ENCODE data around the gene FBXO15. TPM values are rescaled to one million over a fixed set of nuclear protein-coding genes. Genes with fewer than 3 reads are reported as not detected.

The FBXO15 gene
- total and polyA plus RNA-seq, 4 donors, result 0.23 to 0.50 (median 0.41) TPM

- no peak overlapping the region for H3K4me3 ChIP-seq (ENCODE audit: low read depth in 1 of 3, low read length in 3 of 3)
- H3K36me3 ChIP-seq (ENCODE audit: control insufficient read depth in 4 of 4, insufficient read depth in 3 of 4, low read depth in 1 of 4, low read length in 3 of 4), result peaks cover 0 to 31% (median 23%) of the 10 kb centered on the region in 4 donors
- WGBS, result 82% methylated on average over 4 of the region's 4 CpGs
- H3K4me1 ChIP-seq (ENCODE audit: control insufficient read depth in 4 of 4, insufficient read depth in 4 of 4, low read length in 3 of 4), result peaks cover 8 to 21% (median 18%) of the 10 kb centered on the region in 4 donors
- no peak overlapping the region for H3K9ac ChIP-seq (ENCODE audit: low read depth in 1 of 2, low read length in 2 of 2)
- no peaks in the 10 kb centered on the region for H3K9me3 ChIP-seq (ENCODE audit: control insufficient read depth in 4 of 4, low read length in 3 of 4)
- H3K27me3 ChIP-seq (ENCODE audit: control insufficient read depth in 4 of 4, insufficient read depth in 4 of 4, low read length in 3 of 4), result no peaks in the 10 kb centered on the region
- no peak for DNase-seq (ENCODE audit: low spot score)
- H3K27ac ChIP-seq (ENCODE audit: low read depth in 1 of 2, low read length in 2 of 2), result no peak overlapping the region
- TF ChIP-seq TAF1 (conservative IDR thresholded peaks at IDR 0.05), result no peak
- no peak for TF ChIP-seq ZBTB33 (IDR thresholded peaks at IDR 0.05)
- TF ChIP-seq ATF3 (IDR thresholded peaks at IDR 0.05), result no peak
- no peak for TF ChIP-seq SP1 (IDR thresholded peaks at IDR 0.05)
- TF ChIP-seq HNF4A (conservative IDR thresholded peaks at IDR 0.05), result no peak
- TF ChIP-seq REST (IDR thresholded peaks at IDR 0.05), result no peak
- no peak for TF ChIP-seq RAD21 (IDR thresholded peaks at IDR 0.05)
- no peak for TF ChIP-seq MAX (IDR thresholded peaks at IDR 0.05)
- TF ChIP-seq EGR1 (IDR thresholded peaks at IDR 0.05; ENCODE audit: low read depth in 2 of 2), result no peak
- TF ChIP-seq RXRA (IDR thresholded peaks at IDR 0.05), result no peak
- TF ChIP-seq CTCF (IDR thresholded peaks at IDR 0.05; ENCODE audit: low read depth, low read length, missing input control), result no peak
- TF ChIP-seq NR2F2 (IDR thresholded peaks at IDR 0.05), result no peak
- TF ChIP-seq FOXA2 (IDR thresholded peaks at IDR 0.05), result no peak
- no peak for TF ChIP-seq YY1 (IDR thresholded peaks at IDR 0.05)
- TF ChIP-seq FOXA1 (IDR thresholded peaks at IDR 0.05), result no peak
These were observed 5.7 kb upstream of the FBXO15 start for GRCh38 chr18:74153377-74153776.

- no peak overlapping the region for H3K27ac ChIP-seq (ENCODE audit: low read depth in 1 of 2, low read length in 2 of 2)
- H3K9me3 ChIP-seq (ENCODE audit: control insufficient read depth in 4 of 4, low read length in 3 of 4), result no peaks in the 10 kb centered on the region
- peaks cover 0 to 26% (median 20%) of the 10 kb centered on the region in 4 donors for H3K36me3 ChIP-seq (ENCODE audit: control insufficient read depth in 4 of 4, insufficient read depth in 3 of 4, low read depth in 1 of 4, low read length in 3 of 4)
- no peaks in the 10 kb centered on the region for H3K27me3 ChIP-seq (ENCODE audit: control insufficient read depth in 4 of 4, insufficient read depth in 4 of 4, low read length in 3 of 4)
- H3K9ac ChIP-seq (ENCODE audit: low read depth in 1 of 2, low read length in 2 of 2), result no peak overlapping the region
- no peak for DNase-seq (ENCODE audit: low spot score)
- WGBS, result 97% methylated on average over 2 of the region's 2 CpGs
- H3K4me1 ChIP-seq (ENCODE audit: control insufficient read depth in 4 of 4, insufficient read depth in 4 of 4, low read length in 3 of 4), result peaks cover 8 to 21% (median 18%) of the 10 kb centered on the region in 4 donors
- no peak overlapping the region for H3K4me3 ChIP-seq (ENCODE audit: low read depth in 1 of 3, low read length in 3 of 3)
- TF ChIP-seq CTCF (IDR thresholded peaks at IDR 0.05; ENCODE audit: low read depth, low read length, missing input control) (no peak), REST (IDR thresholded peaks at IDR 0.05) (no peak), SP1 (IDR thresholded peaks at IDR 0.05) (no peak), MAX (IDR thresholded peaks at IDR 0.05) (no peak), TAF1 (conservative IDR thresholded peaks at IDR 0.05) (no peak), EGR1 (IDR thresholded peaks at IDR 0.05; ENCODE audit: low read depth in 2 of 2) (no peak), RAD21 (IDR thresholded peaks at IDR 0.05) (no peak)
These were observed 5.2 kb upstream of the FBXO15 start for GRCh38 chr18:74152857-74153256.

All from liver (tissue), 9 donors.